Activated naive CD4-positive, alpha-beta T cell treated with anti-CD3 and anti-CD28 coated beads for 36 hours (primary cell): ENCODE results near the gene RSPH1. TPM values are rescaled to one million over a fixed set of nuclear protein-coding genes. Genes with fewer than 3 reads are reported as not detected.

Experiments used
- CTCF ChIA-PET: fragments of 350-600 bp; sonication (Branson Sonifier 250); formaldehyde crosslinking; loops from one replicate; lab custom pipeline; 2021; ENCODE audit warnings: antibody characterized with exemption; lab: Charles Lee
- DNase-seq: peaks from one replicate; pipeline ENCODE4 v3.0.0-alpha.2; 2020
- H3K27ac Mint-ChIP-seq: one replicate; pipeline ENCODE4 v1.8.0; 2021; ENCODE audit warnings: mild to moderate bottlenecking, mixed read lengths
- H3K27me3 Mint-ChIP-seq: one replicate; pipeline ENCODE4 v1.8.0; 2021; ENCODE audit warnings: low read depth, mixed read lengths
- H3K36me3 Mint-ChIP-seq: one replicate; pipeline ENCODE4 v1.8.0; 2021; ENCODE audit warnings: low read depth, mixed read lengths
- H3K4me1 Mint-ChIP-seq: one replicate; pipeline ENCODE4 v1.8.0; 2021; ENCODE audit warnings: low read depth, mixed read lengths
- H3K4me3 Mint-ChIP-seq: one replicate; pipeline ENCODE4 v1.8.0; 2021; ENCODE audit warnings: mild to moderate bottlenecking, moderate library complexity, mixed read lengths
- H3K9me3 Mint-ChIP-seq: one replicate; pipeline ENCODE4 v1.8.0; 2021; ENCODE audit warnings: mixed read lengths
- intact Hi-C: fragments of 100-400 bp; cut with micrococcal nuclease; formaldehyde crosslinking; loops from one replicate; pipeline ENCODE4 v1.15.1; 2023
- total RNA-seq, 2 experiments: library from RNA; stranded (reverse); gene quantifications; one replicate each; pipeline ENCODE4 v1.2.3, GENCODE V29; 2021

Gene RSPH1
- total RNA-seq, 2 experiments from 2014 or later = 0.22 TPM; not detected in 1

- Mint-ChIP-seq H3K4me3 (peak overlapping the region; percentile 67), H3K27me3 (no peaks in the 10 kb centered on the region), H3K4me1 (peaks cover 65% of the 10 kb centered on the region), H3K27ac (peak overlapping the region; percentile 80), H3K36me3 (peaks cover 39% of the 10 kb centered on the region), H3K9me3 (no peaks in the 10 kb centered on the region)
- peak; percentile 87 for DNase-seq
- CTCF ChIA-PET = interaction anchor here (0.6 to 1.4 kb wide), 4 partner anchors 11 to 290 kb away, joined by 3 read pairs; no protein-coding TSS in a partner anchor
- intact Hi-C loops = loop anchor here (1.0 to 10.0 kb wide), 9 partner anchors 31 to 1247 kb away; partner anchors contain the start of genes CSTB and RSPH1
Measured at GRCh38 chr21:42527489-42528158, 31.6 kb upstream of the RSPH1 start.

- H3K27ac Mint-ChIP-seq = peak overlapping the region; percentile 80
- intact Hi-C loops = loop anchor here (1.0 to 10.0 kb wide), 9 partner anchors 31 to 1248 kb away; partner anchors contain the start of genes CSTB and RSPH1
- H3K27me3 Mint-ChIP-seq = no peaks in the 10 kb centered on the region
- H3K4me1 Mint-ChIP-seq = peaks cover 63% of the 10 kb centered on the region
- CTCF ChIA-PET = interaction anchor here (0.6 kb wide), 2 partner anchors 77 to 78 kb away, joined by 3 read pairs; no protein-coding TSS in a partner anchor
- peaks cover 40% of the 10 kb centered on the region for H3K36me3 Mint-ChIP-seq
- H3K4me3 Mint-ChIP-seq = peak overlapping the region; percentile 67
- H3K9me3 Mint-ChIP-seq = no peaks in the 10 kb centered on the region
- no peak for DNase-seq
Measured at GRCh38 chr21:42527127-42527488, 31.1 kb upstream of the RSPH1 start.

GRCh38 chr21:42526379-42526727 is 30.3 kb upstream of the RSPH1 start:
- DNase-seq = no peak
- intact Hi-C loops = loop anchor here (2.0 to 10.0 kb wide), 7 partner anchors 70 to 1248 kb away; partner anchors contain the start of gene CSTB
- Mint-ChIP-seq H3K4me3 (no peak overlapping the region), H3K27ac (no peak overlapping the region), H3K9me3 (no peaks in the 10 kb centered on the region), H3K27me3 (no peaks in the 10 kb centered on the region), H3K4me1 (peaks cover 65% of the 10 kb centered on the region), H3K36me3 (peaks cover 42% of the 10 kb centered on the region)
- CTCF ChIA-PET = interaction anchor here (0.6 to 0.9 kb wide), 2 partner anchors 10 to 78 kb away, joined by 3 read pairs; no protein-coding TSS in a partner anchor

- Mint-ChIP-seq H3K36me3 (peaks cover 41% of the 10 kb centered on the region), H3K27ac (peak overlapping the region; percentile 16), H3K27me3 (no peaks in the 10 kb centered on the region), H3K4me3 (no peak overlapping the region), H3K9me3 (no peaks in the 10 kb centered on the region), H3K4me1 (peaks cover 63% of the 10 kb centered on the region)
- intact Hi-C loops = loop anchor here (1.0 to 10.0 kb wide), 8 partner anchors 11 to 1249 kb away; partner anchors contain the start of gene CSTB
- no peak for DNase-seq
- CTCF ChIA-PET = interaction anchor here (0.9 kb wide), 1 partner anchor 11 kb away, joined by 3 read pairs; no protein-coding TSS in a partner anchor
Measured at GRCh38 chr21:42525676-42526378, 29.8 kb upstream of the RSPH1 start.

GRCh38 chr21:42525029-42525581 is 29.1 kb upstream of the RSPH1 start:
- Mint-ChIP-seq H3K4me1 (peaks cover 57% of the 10 kb centered on the region), H3K36me3 (peaks cover 45% of the 10 kb centered on the region), H3K27ac (no peak overlapping the region), H3K9me3 (no peaks in the 10 kb centered on the region), H3K27me3 (no peaks in the 10 kb centered on the region), H3K4me3 (peak overlapping the region; percentile 16)
- CTCF ChIA-PET = no interaction called here
- intact Hi-C loops = loop anchor here (1.0 to 10.0 kb wide), 6 partner anchors 10 to 1250 kb away; partner anchors contain the start of gene CSTB
- no peak for DNase-seq

GRCh38 chr21:42524341-42525028 is 28.5 kb upstream of the RSPH1 start:
- Mint-ChIP-seq H3K4me1 (peaks cover 56% of the 10 kb centered on the region), H3K27me3 (no peaks in the 10 kb centered on the region), H3K9me3 (no peaks in the 10 kb centered on the region), H3K27ac (no peak overlapping the region), H3K4me3 (no peak overlapping the region), H3K36me3 (peaks cover 49% of the 10 kb centered on the region)
- DNase-seq = peak; percentile 63
- CTCF ChIA-PET = no interaction called here
- intact Hi-C loops = loop anchor here (1.0 to 10.0 kb wide), 6 partner anchors 9 to 1250 kb away; partner anchors contain the start of gene CSTB

GRCh38 chr21:42523941-42524340 is 27.9 kb upstream of the RSPH1 start:
- intact Hi-C loops = loop anchor here (10.0 kb wide), 2 partner anchors 379 to 1251 kb away; partner anchors contain the start of gene CSTB
- Mint-ChIP-seq H3K36me3 (peaks cover 52% of the 10 kb centered on the region), H3K27me3 (no peaks in the 10 kb centered on the region), H3K4me1 (peaks cover 53% of the 10 kb centered on the region), H3K4me3 (no peak overlapping the region), H3K9me3 (no peaks in the 10 kb centered on the region), H3K27ac (no peak overlapping the region)
- CTCF ChIA-PET = no interaction called here
- DNase-seq = no peak

- Mint-ChIP-seq H3K4me1 (peaks cover 51% of the 10 kb centered on the region), H3K27me3 (no peaks in the 10 kb centered on the region), H3K36me3 (peaks cover 59% of the 10 kb centered on the region), H3K27ac (no peak overlapping the region), H3K4me3 (no peak overlapping the region), H3K9me3 (no peaks in the 10 kb centered on the region)
- intact Hi-C loops = loop anchor here (10.0 kb wide), 2 partner anchors 378 to 1252 kb away; partner anchors contain the start of gene CSTB
- CTCF ChIA-PET = interaction anchor here (0.6 kb wide), 1 partner anchor 269 kb away, joined by 3 read pairs; no protein-coding TSS in a partner anchor
- no peak for DNase-seq
Measured at GRCh38 chr21:42523211-42523610, 27.2 kb upstream of the RSPH1 start.

- H3K27ac Mint-ChIP-seq = no peak overlapping the region
- H3K9me3 Mint-ChIP-seq = no peaks in the 10 kb centered on the region
- H3K4me1 Mint-ChIP-seq = peaks cover 50% of the 10 kb centered on the region
- no peak for DNase-seq
- H3K27me3 Mint-ChIP-seq = no peaks in the 10 kb centered on the region
- CTCF ChIA-PET = interaction anchor here (0.6 kb wide), 1 partner anchor 269 kb away, joined by 3 read pairs; no protein-coding TSS in a partner anchor
- H3K36me3 Mint-ChIP-seq = peaks cover 61% of the 10 kb centered on the region
- no peak overlapping the region for H3K4me3 Mint-ChIP-seq
- intact Hi-C loops = loop anchor here (10.0 kb wide), 2 partner anchors 378 to 1252 kb away; partner anchors contain the start of gene CSTB
Measured at GRCh38 chr21:42522771-42523170, 26.7 kb upstream of the RSPH1 start.

- Mint-ChIP-seq H3K4me1 (peaks cover 47% of the 10 kb centered on the region), H3K27ac (no peak overlapping the region), H3K4me3 (no peak overlapping the region), H3K27me3 (no peaks in the 10 kb centered on the region), H3K36me3 (peaks cover 62% of the 10 kb centered on the region), H3K9me3 (no peaks in the 10 kb centered on the region)
- DNase-seq = no peak
- CTCF ChIA-PET = no interaction called here
- intact Hi-C loops = loop anchor here (10.0 kb wide), 2 partner anchors 377 to 1253 kb away; partner anchors contain the start of gene CSTB
Measured at GRCh38 chr21:42522271-42522670, 26.2 kb upstream of the RSPH1 start.

- CTCF ChIA-PET = no interaction called here
- intact Hi-C loops = loop anchor here (10.0 kb wide), 2 partner anchors 377 to 1253 kb away; partner anchors contain the start of gene CSTB
- H3K36me3 Mint-ChIP-seq = peaks cover 62% of the 10 kb centered on the region
Measured at GRCh38 chr21:42521805-42522204, 25.8 kb upstream of the RSPH1 start.

More at GRCh38 chr21:42521805-42522204, 25.8 kb upstream of the RSPH1 start:
- H3K27ac Mint-ChIP-seq = no peak overlapping the region
- DNase-seq = no peak
- H3K4me3 Mint-ChIP-seq = no peak overlapping the region
- no peaks in the 10 kb centered on the region for H3K27me3 Mint-ChIP-seq
- no peaks in the 10 kb centered on the region for H3K9me3 Mint-ChIP-seq
- H3K4me1 Mint-ChIP-seq = peaks cover 48% of the 10 kb centered on the region
